GM19372 (cell line): ENCODE data around the gene EEA1.

Source experiments
- ATAC-seq: cut with Tn5 transposase; IDR thresholded peaks from one replicate; pipeline ENCODE4 v1.9.1; 2021; ENCODE audit warnings: mild to moderate bottlenecking, low read depth, moderate library complexity; ENCODE audit not compliant: unreplicated experiment

EEA1 gene

GRCh38 chr12:92939116-92939515 lies 10.0 kb upstream of the EEA1 start:
- ATAC-seq = no peak

- no peak for ATAC-seq
These were observed 9.5 kb upstream of the EEA1 start for GRCh38 chr12:92938638-92939037.

- ATAC-seq = no peak
These were observed 8.9 kb upstream of the EEA1 start for GRCh38 chr12:92938018-92938417.

GRCh38 chr12:92933606-92934005 lies 4.5 kb upstream of the EEA1 start:
- ATAC-seq = no peak

- ATAC-seq = no peak
These were observed 1.3 kb upstream of the EEA1 start for GRCh38 chr12:92930421-92930820.

- no peak for ATAC-seq
These were observed 888 bp upstream of the EEA1 start for GRCh38 chr12:92929983-92930382.

- peak; percentile 0 for ATAC-seq
These were observed 604 bp downstream of the EEA1 start for GRCh38 chr12:92928421-92928961.

GRCh38 chr12:92927436-92928281 lies 1.4 kb downstream of the EEA1 start:
- ATAC-seq = no peak

- no peak for ATAC-seq
These were observed 2.0 kb downstream of the EEA1 start for GRCh38 chr12:92927055-92927435.

GRCh38 chr12:92926549-92926948 lies 2.5 kb downstream of the EEA1 start:
- no peak for ATAC-seq

- ATAC-seq = peak; percentile 80
These were observed 7.2 kb downstream of the EEA1 start for GRCh38 chr12:92921877-92922276.

- no peak for ATAC-seq
These were observed 13.7 kb downstream of the EEA1 start for GRCh38 chr12:92915365-92915764.

- ATAC-seq = no peak
These were observed 14.9 kb downstream of the EEA1 start for GRCh38 chr12:92914170-92914569.

- no peak for ATAC-seq
These were observed 16.4 kb downstream of the EEA1 start for GRCh38 chr12:92912672-92913071.

- no peak for ATAC-seq
These were observed 17.0 kb downstream of the EEA1 start for GRCh38 chr12:92912052-92912451.

- no peak for ATAC-seq
These were observed 17.8 kb downstream of the EEA1 start for GRCh38 chr12:92911339-92911738.

- ATAC-seq = no peak
These were observed 21.0 kb downstream of the EEA1 start for GRCh38 chr12:92908108-92908507.

GRCh38 chr12:92905811-92906554 lies 23.1 kb downstream of the EEA1 start:
- ATAC-seq = no peak

GRCh38 chr12:92905258-92905810 lies 23.8 kb downstream of the EEA1 start:
- no peak for ATAC-seq

GRCh38 chr12:92900941-92901340 lies 28.2 kb downstream of the EEA1 start:
- no peak for ATAC-seq

GRCh38 chr12:92899386-92900001 lies 29.6 kb downstream of the EEA1 start:
- no peak for ATAC-seq
